HG03354 (cell line): ENCODE data around the gene PIGC.
A peak's percentile ranks its signal among the peaks of the same experiment; 100 is the strongest.

Experiments
- ATAC-seq: cut with Tn5 transposase; IDR thresholded peaks from one replicate; pipeline ENCODE4 v1.9.1; 2021; ENCODE audit warnings: mild to moderate bottlenecking; ENCODE audit not compliant: unreplicated experiment, poor library complexity, severe bottlenecking

The PIGC gene

GRCh38 chr1:172401892-172402291, 42.0 kb downstream of the PIGC start:
- ATAC-seq, result no peak

- ATAC-seq, result no peak
Measured at GRCh38 chr1:172401477-172401876, 42.4 kb downstream of the PIGC start.

DNA sequence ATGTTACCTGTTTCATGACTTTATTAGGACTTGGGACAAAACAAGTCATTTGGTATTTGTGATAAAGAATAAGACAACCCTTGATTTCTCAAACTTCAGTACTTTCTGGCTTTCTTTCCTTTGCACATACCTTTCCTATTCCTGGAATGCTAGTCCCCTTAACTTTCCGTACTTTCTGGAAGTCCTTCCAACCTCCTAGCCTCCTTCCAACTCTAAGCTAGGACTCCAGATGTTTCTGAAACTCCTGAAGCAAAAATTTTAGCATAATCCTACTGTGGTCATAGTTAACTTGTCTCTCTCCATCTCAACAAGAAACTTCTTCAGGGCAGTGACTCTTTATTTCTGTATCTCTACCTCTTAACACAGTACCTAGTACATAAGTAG, 43.2 kb downstream of the PIGC start:
- ATAC-seq, result no peak

GRCh38 chr1:172399756-172400721, 43.8 kb downstream of the PIGC start:
- ATAC-seq, result no peak

DNA sequence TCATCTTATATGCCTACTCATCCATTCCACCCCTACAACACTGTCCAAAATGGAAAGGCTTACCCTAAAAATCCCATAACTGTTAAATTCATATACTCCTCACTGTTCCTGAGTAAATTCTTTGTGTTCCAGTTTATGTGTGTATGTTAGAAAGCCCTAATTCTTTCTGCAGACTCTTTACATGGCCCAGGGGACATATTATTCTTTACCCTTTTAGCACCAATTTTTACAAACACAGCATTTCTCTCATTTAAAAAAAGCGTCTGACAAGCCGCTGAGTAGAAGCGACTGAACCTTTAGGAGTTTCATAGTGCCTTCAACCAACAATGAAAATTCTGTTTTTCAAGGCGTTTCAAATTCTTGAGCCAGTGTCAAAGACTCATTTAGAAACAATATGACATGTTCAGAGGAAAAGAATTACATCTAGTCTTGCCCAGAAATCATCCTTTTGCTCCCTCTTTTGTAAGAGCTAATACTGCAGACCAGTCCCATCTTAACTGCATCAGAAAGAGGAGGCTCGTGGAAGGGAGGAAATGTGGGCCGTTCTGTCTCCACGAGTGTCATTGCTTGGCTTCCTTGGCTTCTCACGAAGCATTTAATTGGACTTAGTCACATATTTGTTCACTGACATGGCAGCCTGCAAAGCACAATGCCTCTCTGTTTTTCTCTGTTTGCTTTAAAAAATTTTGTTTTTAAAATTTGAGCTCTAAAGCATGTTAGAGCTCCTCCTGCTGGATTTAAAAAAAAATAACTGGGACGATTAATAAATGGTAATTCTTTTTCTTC, 44.7 kb downstream of the PIGC start:
- ATAC-seq, result no peak

- no peak for ATAC-seq
Measured at GRCh38 chr1:172398193-172398592, 45.7 kb downstream of the PIGC start.

- no peak for ATAC-seq
Measured at GRCh38 chr1:172397633-172398032, 46.2 kb downstream of the PIGC start.

GRCh38 chr1:172397221-172397620, 46.6 kb downstream of the PIGC start:
- no peak for ATAC-seq

DNA sequence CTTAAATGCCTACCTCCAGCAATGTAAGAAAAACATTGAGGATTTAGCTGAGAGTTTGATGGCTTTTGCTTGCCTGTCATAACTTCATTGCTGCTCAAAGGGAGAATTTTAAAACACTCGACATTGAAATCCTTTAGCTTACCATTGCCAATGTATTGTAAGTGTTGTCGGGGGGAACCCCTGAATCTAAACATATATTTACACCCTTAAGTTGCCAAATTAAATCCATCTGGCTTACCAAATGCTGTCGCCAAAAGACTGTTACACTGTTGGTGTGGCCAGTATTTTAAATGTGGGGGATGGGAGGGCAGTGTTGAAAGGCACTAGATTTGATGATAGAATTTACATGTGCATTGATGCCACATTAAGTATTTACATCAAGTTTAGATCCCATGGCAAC, 48.3 kb downstream of the PIGC start:
- ATAC-seq, result no peak

- ATAC-seq, result no peak
Measured at GRCh38 chr1:172394811-172395210, 49.1 kb downstream of the PIGC start.

- ATAC-seq, result peak; percentile 87
Measured at GRCh38 chr1:172394141-172394751, 49.6 kb downstream of the PIGC start.

GRCh38 chr1:172393354-172393753, 50.5 kb downstream of the PIGC start:
- ATAC-seq, result no peak

- ATAC-seq, result no peak
Measured at GRCh38 chr1:172391976-172392375, 51.9 kb downstream of the PIGC start.
